HCT116 (cell line): Measurements from ENCODE around the gene MICALL1. TPM values are rescaled to one million over a fixed set of nuclear protein-coding genes. Genes with fewer than 3 reads are reported as not detected.

ENCODE experiments used
- ATAC-seq: fragments of 200-7000 bp; cut with Tn5 transposase; 2 replicates; pipeline ENCODE4 v1.9.1; 2020; ENCODE audit warnings: mild to moderate bottlenecking, moderate library complexity
- BruUV-seq: library from RNA; stranded (reverse); fragments of 400-500 nt; replicated peaks from 2 replicates; lab custom pipeline; 2021; lab: Mats Ljungman, UMichigan
- CTCF ChIA-PET: fragments of 300-600 bp; sonication (Branson Sonifier 250); formaldehyde crosslinking; loops from one replicate; lab custom pipeline; 2021; ENCODE audit warnings: antibody characterized with exemption; lab: Charles Lee
- POLR2A ChIA-PET: fragments of 300-600, 350-600 bp; sonication (Branson Sonifier 250); formaldehyde crosslinking; loops from one replicate; lab custom pipeline; 2021; ENCODE audit warnings: antibody characterized with exemption; lab: Charles Lee
- RAD21 ChIA-PET, 2 experiments: fragments of 300-600 bp; sonication (Branson Sonifier 250); formaldehyde crosslinking; loops; one replicate each; lab custom pipeline; 2023; ENCODE audit warnings: low total read pairs in 2 of 2; ENCODE audit not compliant: uncharacterized antibody in 2 of 2, unreplicated experiment in 2 of 2, low non-redundant PET in 1 of 2; lab: Charles Lee
- DNase-seq: peaks from one replicate; pipeline ENCODE4 v3.0.0-alpha.2; 2010; ENCODE audit warnings: low read depth, low spot score
- H2AFZ ChIP-seq: fragments of 200-600 bp; shearing (Covaris generic), sonication (generic); 2 replicates; pipeline ENCODE4 v1.6.1; 2017; ENCODE audit warnings: low read depth, mixed run types, mixed read lengths, antibody characterized with exemption, low read length; ENCODE audit not compliant: poor library complexity, severe bottlenecking
- H3K27ac ChIP-seq: 2 replicates; pipeline ENCODE4 v1.5.1; 2012; ENCODE audit warnings: low read depth, low read length
- H3K27me3 ChIP-seq: fragments of 200-600 bp; sonication (generic); 2 replicates; pipeline ENCODE4 v1.6.1; 2016; ENCODE audit warnings: mixed run types, low read length, mixed read lengths; ENCODE audit not compliant: insufficient read depth
- H3K36me3 ChIP-seq, 2 experiments: fragments of 200-500 bp in 1 of 2; fragments of 200-600 bp in 1 of 2; sonication (Bioruptor generic) in 1 of 2; sonication (generic) in 1 of 2; 2 replicates each; pipeline versions ENCODE4 v1.5.1 to v1.6.1; 2014 to 2016; ENCODE audit warnings: low read length in 2 of 2, inconsistent platforms in 1 of 2, mixed read lengths in 1 of 2, mixed run types in 1 of 2; ENCODE audit not compliant: insufficient read depth in 2 of 2, control insufficient read depth in 1 of 2
- H3K4me1 ChIP-seq, 2 experiments: fragments of 200-600 bp in 1 of 2; sonication (generic) in 1 of 2; 2 replicates each; pipeline versions ENCODE4 v1.5.1 to v1.6.1; 2012 to 2017; ENCODE audit warnings: low read length in 2 of 2, inconsistent platforms in 1 of 2, mild to moderate bottlenecking in 1 of 2, mixed read lengths in 1 of 2, mixed run types in 1 of 2, moderate library complexity in 1 of 2; ENCODE audit not compliant: insufficient read depth in 2 of 2, control insufficient read depth in 1 of 2
- H3K4me2 ChIP-seq: fragments of 200-600 bp; sonication (generic); 2 replicates; pipeline ENCODE4 v1.6.1; 2017; ENCODE audit warnings: mixed run types, low read length, mixed read lengths
- H3K4me3 ChIP-seq, 2 experiments: fragments of 200-600 bp in 1 of 2; sonication (generic) in 1 of 2; replicated peaks in 1 of 2; 2 replicates each; pipeline ENCODE4 v1.5.1; 2011 to 2016; ENCODE audit warnings: low read length in 2 of 2, control low read depth in 1 of 2, low read depth in 1 of 2, mild to moderate bottlenecking in 1 of 2, mixed read lengths in 1 of 2, mixed run types in 1 of 2
- H3K79me2 ChIP-seq: fragments of 200-600 bp; sonication (generic); 2 replicates; pipeline ENCODE4 v1.6.1; 2017; ENCODE audit warnings: mild to moderate bottlenecking, mixed run types, low read length, moderate library complexity, mixed read lengths; ENCODE audit not compliant: insufficient read depth
- H3K9ac ChIP-seq: fragments of 200-600 bp; sonication (generic); 2 replicates; pipeline ENCODE4 v1.6.1; 2016; ENCODE audit warnings: low read length, mixed read lengths
- H3K9me2 ChIP-seq: fragments of 200-600 bp; sonication (generic), shearing (Covaris generic); 2 replicates; pipeline ENCODE4 v1.6.1; 2017; ENCODE audit warnings: mixed run types, mild to moderate bottlenecking, moderate library complexity; ENCODE audit not compliant: insufficient read depth
- H3K9me3 ChIP-seq, 2 experiments: fragments of 200-500 bp in 1 of 2; fragments of 200-600 bp in 1 of 2; sonication (Bioruptor generic) in 1 of 2; sonication (generic) in 1 of 2; 2 replicates each; pipeline ENCODE4 v1.6.1; 2014 to 2017; ENCODE audit warnings: low read length in 2 of 2, mixed read lengths in 2 of 2, inconsistent platforms in 1 of 2, low read depth in 1 of 2, mild to moderate bottlenecking in 1 of 2, mixed run types in 1 of 2, moderate library complexity in 1 of 2; ENCODE audit not compliant: control insufficient read depth in 1 of 2, insufficient read depth in 1 of 2
- H4K20me1 ChIP-seq: fragments of 200-600 bp; sonication (generic), shearing (Covaris generic); 2 replicates; pipeline ENCODE4 v1.6.1; 2017; ENCODE audit warnings: mixed run types, mild to moderate bottlenecking, moderate library complexity; ENCODE audit not compliant: insufficient read depth
- ATF3 ChIP-seq: IDR thresholded peaks from 2 replicates; pipeline ENCODE4 v1.6.1; 2012
- CEBPB ChIP-seq: IDR thresholded peaks from 2 replicates; pipeline ENCODE4 v1.6.1; 2012; ENCODE audit warnings: low read depth
- ELF1 ChIP-seq: IDR thresholded peaks from 2 replicates; pipeline ENCODE4 v1.6.1; 2012; ENCODE audit warnings: low read depth, borderline replicate concordance
- EZH2 ChIP-seq: fragments of 200-600 bp; sonication (generic); IDR thresholded peaks from 2 replicates; pipeline ENCODE4 v1.6.1; 2017; ENCODE audit warnings: antibody characterized with exemption, mixed run types
- FOSL1 ChIP-seq: IDR thresholded peaks from 2 replicates; pipeline ENCODE4 v1.6.1; 2012; ENCODE audit warnings: low read depth
- JUND ChIP-seq: IDR thresholded peaks from 2 replicates; pipeline ENCODE4 v1.6.1; 2012
- REST ChIP-seq: IDR thresholded peaks from 2 replicates; pipeline ENCODE4 v1.6.1; 2012; ENCODE audit warnings: low read depth
- SRF ChIP-seq: IDR thresholded peaks from 2 replicates; pipeline ENCODE4 v1.6.1; 2012; ENCODE audit warnings: low read depth
- ZNF274 ChIP-seq: fragments of 200-500 bp; sonication (Bioruptor generic); IDR thresholded peaks from 2 replicates; pipeline ENCODE4 v1.6.1; 2014; ENCODE audit warnings: mild to moderate bottlenecking, low read depth, low read length, inconsistent platforms
- intact Hi-C: fragments of 100-400 bp; cut with micrococcal nuclease; formaldehyde crosslinking; loops from 2 replicates; pipeline ENCODE4 v1.10.0; 2022
- total RNA-seq: library from RNA; stranded (reverse); gene quantifications from one replicate; pipeline ENCODE4 v1.2.1, GENCODE V29; 2021; ENCODE audit not compliant: unreplicated experiment

Gene MICALL1
- total RNA-seq, 1 experiment from 2014 or later = 35.2 TPM

- Histone ChIP-seq H3K9me3 (no peaks in the 10 kb centered on the region), H3K9me2 (no peaks in the 10 kb centered on the region), H3K4me1 (no peaks in the 10 kb centered on the region), H2AFZ (no peak overlapping the region), H3K9ac (no peak overlapping the region), H3K27me3 (no peaks in the 10 kb centered on the region), H4K20me1 (no peaks in the 10 kb centered on the region), H3K27ac (no peak overlapping the region), H3K4me2 (no peak overlapping the region), H3K36me3 (peaks cover 7 to 17% of the 10 kb centered on the region in 2 experiments; a peak in 2 of 4 replicates), H3K4me3 (no peak overlapping the region), H3K79me2 (no peaks in the 10 kb centered on the region)
- ChIA-PET RAD21 (no interaction called here), CTCF (no interaction called here), POLR2A (no interaction called here)
- intact Hi-C loops = no loop called here
- DNase-seq = no peak
- TF ChIP-seq JUND (no peak), ZNF274 (no peak), EZH2 (no peak), ELF1 (no peak), REST (no peak), FOSL1 (no peak), SRF (no peak), CEBPB (no peak), ATF3 (no peak)
- no peak for ATAC-seq
- no TSS peak for BruUV-seq
Measured at GRCh38 chr22:37926771-37927636, 20.9 kb downstream of the MICALL1 start.
